C1 segment of cervical spinal cord (tissue), 14 donors: ENCODE measurements around the gene ARFGEF3.
"Not testable (repeated sequence)": the region's sequence is repeated elsewhere in the genome, so short reads cannot be mapped to it uniquely, and the experiment has no call there.

Experiments
- DNase-seq, 14 donors: peaks; one replicate each; lab custom pipeline; 2025; lab: John Stamatoyannopoulos, UW

The ARFGEF3 gene

GRCh38 chr6:138346302-138347195, 184.8 kb downstream of the ARFGEF3 start:
- no peak for DNase-seq

GRCh38 chr6:138347864-138348263, 186.1 kb downstream of the ARFGEF3 start:
- no peak for DNase-seq

GRCh38 chr6:138349891-138350290, 188.2 kb downstream of the ARFGEF3 start:
- DNase-seq: peak in 1 of 14 donors; percentile 20

- DNase-seq: no peak
These were observed 196.2 kb downstream of the ARFGEF3 start for GRCh38 chr6:138357928-138358327.

- not testable (repeated sequence) for DNase-seq
These were observed 206.9 kb downstream of the ARFGEF3 start for GRCh38 chr6:138368684-138369083.

DNA sequence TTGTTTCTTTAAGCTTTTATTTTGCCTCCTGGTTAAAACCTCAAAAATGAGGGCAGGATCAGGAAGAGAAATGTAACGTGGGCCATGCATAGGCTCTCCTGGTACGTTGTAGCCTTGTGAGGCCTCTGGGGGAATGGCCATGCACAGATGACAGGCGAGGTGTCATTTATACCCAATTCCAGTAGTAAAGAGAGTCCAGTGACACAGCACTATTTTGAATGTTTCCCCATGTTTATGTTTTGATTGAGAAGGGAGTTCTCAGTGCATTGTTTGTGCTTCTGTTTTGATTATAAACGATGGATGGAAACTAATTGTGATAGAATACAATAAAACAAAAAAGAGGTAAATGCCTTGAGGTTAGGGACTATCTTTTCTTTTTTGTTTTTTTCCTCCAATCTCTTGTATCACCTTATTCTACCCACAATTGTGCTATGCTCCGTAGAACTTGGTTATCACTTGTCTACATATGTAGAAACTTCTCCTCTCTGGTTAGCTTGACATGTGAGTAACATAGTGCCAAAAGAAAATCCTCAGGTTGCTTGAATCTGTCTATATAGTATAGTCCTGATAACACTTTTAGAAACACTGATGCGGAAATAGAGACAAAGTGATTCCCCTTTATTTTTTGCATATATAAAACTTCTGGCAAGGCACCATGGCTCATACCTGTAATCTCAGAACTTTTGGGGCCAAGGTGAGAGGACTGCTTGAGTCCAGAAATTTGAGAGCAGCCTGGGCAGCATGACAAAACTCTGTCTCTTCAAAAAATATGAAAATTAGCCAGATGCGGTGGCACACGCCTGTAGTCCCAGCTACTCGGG, 209.1 kb downstream of the ARFGEF3 start:
- no peak for DNase-seq

GRCh38 chr6:138371452-138371711, 209.6 kb downstream of the ARFGEF3 start:
- no peak for DNase-seq

- DNase-seq: no peak
These were observed 210.0 kb downstream of the ARFGEF3 start for GRCh38 chr6:138371720-138372119.

GRCh38 chr6:138372711-138373463, 211.1 kb downstream of the ARFGEF3 start:
- DNase-seq: no peak

GRCh38 chr6:138374230-138374629, 212.5 kb downstream of the ARFGEF3 start:
- DNase-seq: no peak

- DNase-seq: no peak
These were observed 213.1 kb downstream of the ARFGEF3 start for GRCh38 chr6:138374815-138375214.

GRCh38 chr6:138377042-138377441, 215.3 kb downstream of the ARFGEF3 start:
- no peak for DNase-seq

DNA sequence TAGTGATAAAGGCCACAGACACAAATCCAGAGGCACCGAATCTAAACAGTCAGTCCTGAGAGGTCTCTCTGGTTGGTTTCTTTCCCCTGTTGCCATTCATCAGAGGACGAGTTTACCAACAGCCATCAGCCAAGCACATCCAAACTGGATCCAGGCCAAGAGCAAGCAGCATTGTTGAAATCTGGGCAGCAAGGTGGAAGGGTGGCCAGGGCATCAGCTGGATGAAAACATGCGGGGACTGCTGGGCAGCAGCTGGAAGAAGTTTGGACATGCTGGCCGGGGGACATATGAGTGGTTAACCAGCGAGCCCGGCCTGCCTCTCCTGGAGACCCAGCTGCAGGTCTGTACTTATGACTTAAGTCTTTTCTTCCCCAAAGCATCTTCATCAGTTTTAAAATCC, 216.1 kb downstream of the ARFGEF3 start, which contains the start of gene SMIM28:
Gene SMIM28, plus strand, starts transcription at position 62 of the 400 bp plus-strand sequence. Its CDS starts 168 bp downstream, at position 230.
- no peak for DNase-seq

DNA sequence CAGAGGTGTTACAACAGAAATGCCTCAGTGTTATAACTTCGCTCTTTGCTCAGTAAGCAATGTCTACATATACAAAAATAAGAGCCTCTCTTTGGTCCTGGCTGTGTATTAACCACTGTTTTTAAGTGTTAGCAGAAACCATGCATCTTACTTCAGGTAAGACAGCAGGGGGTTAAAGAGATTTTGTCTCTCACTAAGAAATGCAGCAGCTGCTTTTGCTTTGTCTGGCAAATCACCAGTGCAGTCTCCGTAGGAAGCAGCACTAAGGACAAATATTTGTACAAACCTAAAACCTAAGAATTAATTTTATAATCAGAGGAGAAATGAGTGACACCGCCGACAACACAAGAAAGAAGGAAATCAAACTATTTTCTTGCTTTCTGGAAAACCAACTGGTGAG, 216.7 kb downstream of the ARFGEF3 start:
- DNase-seq: no peak

- no peak for DNase-seq
These were observed 220.9 kb downstream of the ARFGEF3 start for GRCh38 chr6:138382498-138383265.

- DNase-seq: no peak
These were observed 222.0 kb downstream of the ARFGEF3 start for GRCh38 chr6:138383776-138384175.

DNA sequence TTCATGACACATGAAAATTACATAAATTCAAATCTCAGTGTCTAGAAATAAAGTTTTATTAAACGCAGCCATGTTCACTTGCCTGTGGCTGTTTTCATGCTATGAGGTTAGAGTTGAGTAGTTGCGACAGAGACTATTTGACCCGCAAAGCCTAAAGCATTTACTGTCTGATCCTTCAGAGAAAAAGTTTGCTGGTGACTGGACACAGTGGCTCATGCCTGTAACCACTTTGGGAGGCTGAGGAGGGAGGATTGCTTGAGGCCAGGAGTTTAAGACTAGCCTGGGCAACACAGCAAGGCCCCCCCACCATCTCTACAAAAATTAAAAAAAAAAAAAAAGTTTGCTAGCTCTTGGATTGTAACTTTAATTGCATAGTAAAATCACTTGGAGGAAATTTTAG, 225.2 kb downstream of the ARFGEF3 start:
- DNase-seq: no peak

GRCh38 chr6:138387577-138388368, 226.0 kb downstream of the ARFGEF3 start:
- no peak for DNase-seq

DNA sequence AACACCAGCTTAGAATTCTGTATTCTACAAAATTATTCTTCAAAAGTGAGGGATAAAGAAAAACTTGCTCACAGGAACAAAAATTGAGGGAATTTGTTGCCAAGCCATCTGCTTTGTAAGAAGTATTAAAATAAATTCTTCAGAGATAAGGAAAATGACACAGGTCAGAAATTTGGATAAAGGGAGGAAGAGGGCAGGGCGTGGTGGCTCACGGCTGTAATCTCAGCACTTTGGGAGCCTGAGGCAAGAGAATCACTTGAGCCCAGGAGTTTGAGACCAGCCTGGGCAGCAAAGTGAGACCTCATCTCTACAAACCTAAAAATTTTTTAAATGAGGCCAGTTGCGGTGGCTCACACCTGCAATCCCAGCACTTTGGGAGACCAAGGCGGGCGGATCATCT, 227.8 kb downstream of the ARFGEF3 start:
- no peak for DNase-seq
